Stimulated activated naive CD4-positive, alpha-beta T cell (primary cell): Measurements from ENCODE around the gene C16orf74.

Experiments
- DNase-seq, 6 experiments: peaks; one replicate each; lab custom pipeline; 2025; lab: John Stamatoyannopoulos, UW

C16orf74 gene

DNA sequence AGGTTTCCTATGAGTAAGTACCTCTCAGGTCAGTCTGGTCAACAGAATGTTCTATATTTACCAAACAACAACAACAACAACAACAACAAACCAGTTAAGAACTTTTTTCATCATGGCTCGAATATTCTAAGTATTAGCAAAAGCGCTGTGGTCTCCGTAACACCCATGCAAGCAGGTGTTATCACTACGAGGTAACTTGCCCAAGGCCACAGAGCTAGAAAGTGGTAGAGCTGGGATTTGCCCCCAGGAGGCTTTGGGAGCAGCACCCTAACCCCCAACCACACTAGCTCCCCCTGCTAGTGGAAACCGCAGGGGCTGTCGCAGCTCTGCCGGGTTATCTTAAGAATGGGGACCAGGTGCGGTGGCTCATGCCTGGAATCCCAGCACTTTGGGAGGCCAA, 23.9 kb upstream of the C16orf74 start:
- DNase-seq = no peak

- no peak for DNase-seq
These were observed 23.2 kb upstream of the C16orf74 start for GRCh38 chr16:85774136-85774535.

DNA sequence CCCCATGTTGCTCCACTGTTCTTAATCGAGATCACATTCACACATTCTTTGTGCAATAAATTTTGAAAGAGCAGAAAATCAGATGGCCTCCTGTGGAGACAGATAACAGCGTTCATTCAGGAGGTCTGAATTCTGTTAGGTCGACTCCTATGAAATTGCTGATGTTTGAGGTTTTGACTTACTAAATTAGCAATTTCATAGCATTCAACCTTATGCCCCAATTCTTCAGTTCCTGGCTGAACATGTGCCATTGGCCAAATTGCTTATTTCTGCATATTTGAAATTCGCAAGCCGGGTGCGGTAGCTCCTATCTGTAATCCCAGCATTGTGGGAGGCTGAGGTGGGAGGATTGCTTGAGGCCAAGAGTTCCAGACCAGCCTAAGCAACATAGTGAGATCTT, 22.1 kb upstream of the C16orf74 start:
- no peak for DNase-seq

DNA sequence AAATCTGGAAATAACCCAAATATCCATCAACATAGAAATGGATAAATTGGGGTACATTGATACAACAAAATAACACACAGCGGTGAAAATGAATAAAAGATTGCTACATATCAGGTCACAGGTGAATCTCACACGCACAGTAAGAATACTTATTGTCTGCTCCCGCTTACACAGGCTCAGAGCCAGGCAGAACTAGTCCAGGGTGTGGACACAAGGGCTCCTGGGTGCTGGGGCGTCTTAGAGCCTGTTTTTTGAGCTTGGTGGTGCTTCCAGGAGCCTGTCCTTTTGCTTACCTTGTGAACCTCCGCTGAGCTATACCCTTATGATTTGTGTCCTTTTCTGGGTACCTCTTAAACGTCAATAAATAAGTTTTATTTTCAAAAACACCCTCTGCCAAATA, 19.8 kb upstream of the C16orf74 start:
- DNase-seq = no peak

DNA sequence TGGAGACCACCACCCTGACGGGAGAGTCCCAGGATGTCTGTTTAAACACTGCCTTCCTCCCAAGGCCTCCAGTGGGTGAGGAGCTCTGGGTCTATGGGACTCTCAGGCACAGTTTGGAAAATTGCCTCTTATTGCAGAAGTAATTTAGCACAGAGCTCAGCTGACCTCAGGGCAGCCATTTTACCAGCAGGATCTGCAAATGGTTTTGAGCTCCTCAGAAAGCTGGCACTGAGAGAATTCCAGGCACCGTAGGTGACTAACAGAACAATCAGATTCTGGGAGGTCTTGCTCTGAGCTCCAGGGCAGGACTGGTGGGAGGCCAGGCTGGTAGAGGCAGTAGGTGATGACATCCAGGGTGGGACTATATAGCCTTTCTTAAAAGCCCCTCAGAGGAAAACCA, 17.3 kb upstream of the C16orf74 start:
- DNase-seq = no peak

GRCh38 chr16:85767531-85767930, 16.6 kb upstream of the C16orf74 start:
- no peak for DNase-seq

- no peak for DNase-seq
These were observed 14.9 kb upstream of the C16orf74 start for GRCh38 chr16:85765767-85766166.

GRCh38 chr16:85765211-85765610, 14.3 kb upstream of the C16orf74 start:
- no peak for DNase-seq

GRCh38 chr16:85763616-85764015, 12.7 kb upstream of the C16orf74 start:
- no peak for DNase-seq

- no peak for DNase-seq
These were observed 12.1 kb upstream of the C16orf74 start for GRCh38 chr16:85762970-85763369.

- DNase-seq = no peak
These were observed 11.0 kb upstream of the C16orf74 start for GRCh38 chr16:85761861-85762260.

GRCh38 chr16:85759631-85760419, 8.9 kb upstream of the C16orf74 start:
- peak in 1 of 6 experiments; percentile 2 for DNase-seq

- no peak for DNase-seq
These were observed 8.2 kb upstream of the C16orf74 start for GRCh38 chr16:85759136-85759535.

DNA sequence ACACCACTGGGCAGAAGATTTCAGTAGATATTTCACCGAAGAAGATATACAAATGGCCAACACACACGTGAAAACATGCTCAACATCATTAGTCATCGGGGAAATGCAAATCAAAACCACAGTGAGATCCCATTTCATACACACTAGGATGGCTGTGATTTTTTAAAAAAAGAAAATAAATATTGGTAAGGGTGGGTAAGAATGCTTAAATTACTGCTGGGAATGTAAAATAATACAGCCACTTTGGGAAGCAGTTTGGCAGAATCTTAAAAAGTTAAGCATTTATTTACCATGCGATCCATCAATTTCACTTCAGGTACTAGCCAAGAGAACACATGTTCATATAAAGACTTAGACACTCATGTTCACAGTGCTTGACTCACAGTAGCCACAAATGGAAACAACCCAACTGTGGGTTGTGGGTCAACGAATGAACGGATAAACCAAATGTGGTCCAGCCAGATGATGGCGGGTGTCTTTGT, 6.5 kb upstream of the C16orf74 start:
- DNase-seq = no peak

- no peak for DNase-seq
These were observed 5.3 kb upstream of the C16orf74 start for GRCh38 chr16:85755929-85756768.

DNA sequence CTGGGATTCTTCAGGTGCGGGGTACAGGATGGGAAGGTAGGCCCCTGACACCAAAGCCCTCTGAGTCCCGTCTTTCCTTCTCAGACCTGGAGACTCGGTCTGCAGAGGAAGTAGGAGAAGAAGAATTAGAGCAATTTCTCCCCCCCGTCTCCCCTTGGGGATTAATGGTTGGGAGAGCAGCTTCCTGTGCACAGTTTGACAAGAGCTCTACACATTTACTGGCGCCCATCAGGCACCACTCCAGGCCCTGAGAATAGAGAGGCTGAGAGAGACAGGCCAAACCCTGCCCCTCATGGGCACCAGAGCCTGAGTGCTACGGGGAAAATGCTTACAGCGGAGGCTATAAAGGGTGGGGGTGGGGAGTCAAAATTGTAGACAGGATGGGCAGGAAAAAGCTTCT, 3.5 kb upstream of the C16orf74 start:
- no peak for DNase-seq

DNA sequence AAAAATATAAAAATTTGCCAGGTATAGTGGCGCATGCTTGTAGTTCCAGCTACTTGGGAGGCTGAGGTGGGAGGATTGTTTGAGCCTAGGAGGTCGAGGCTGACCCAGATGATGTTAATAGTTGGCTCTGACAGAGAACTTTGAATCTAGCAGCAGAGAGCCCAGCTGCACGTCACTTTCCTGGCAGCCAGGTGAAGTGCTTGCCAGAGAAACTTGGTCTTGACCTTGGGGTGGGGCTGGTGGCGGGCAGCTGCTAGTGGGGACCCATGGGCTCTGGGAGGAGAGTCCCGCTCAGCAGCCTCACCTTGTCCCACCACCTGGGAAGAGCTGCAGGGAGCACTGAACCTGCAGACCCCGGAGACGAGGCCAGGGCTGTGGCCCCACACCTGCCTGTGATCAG, 3.1 kb upstream of the C16orf74 start:
- no peak for DNase-seq

DNA sequence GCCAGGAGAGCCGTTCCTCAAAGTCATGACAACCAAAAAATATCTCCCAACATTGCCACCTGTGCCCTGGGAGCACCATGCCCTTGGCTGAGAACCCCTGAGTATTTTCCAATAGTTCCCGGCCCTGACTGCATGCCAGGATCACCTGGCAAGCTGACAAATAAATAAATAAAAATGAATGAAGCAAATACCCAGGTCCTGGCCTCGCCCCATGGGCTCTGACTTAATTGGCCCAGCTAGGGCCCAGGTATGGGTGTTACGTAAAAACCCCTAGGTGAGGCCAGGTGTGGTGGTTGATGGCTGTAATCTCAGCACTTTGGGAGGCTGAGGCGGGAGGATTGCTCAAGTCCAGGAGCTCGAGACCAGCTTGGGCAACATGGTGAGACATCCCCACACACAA, 2.7 kb upstream of the C16orf74 start:
- no peak for DNase-seq

GRCh38 chr16:85752511-85753420, 1.9 kb upstream of the C16orf74 start:
- DNase-seq = no peak

DNA sequence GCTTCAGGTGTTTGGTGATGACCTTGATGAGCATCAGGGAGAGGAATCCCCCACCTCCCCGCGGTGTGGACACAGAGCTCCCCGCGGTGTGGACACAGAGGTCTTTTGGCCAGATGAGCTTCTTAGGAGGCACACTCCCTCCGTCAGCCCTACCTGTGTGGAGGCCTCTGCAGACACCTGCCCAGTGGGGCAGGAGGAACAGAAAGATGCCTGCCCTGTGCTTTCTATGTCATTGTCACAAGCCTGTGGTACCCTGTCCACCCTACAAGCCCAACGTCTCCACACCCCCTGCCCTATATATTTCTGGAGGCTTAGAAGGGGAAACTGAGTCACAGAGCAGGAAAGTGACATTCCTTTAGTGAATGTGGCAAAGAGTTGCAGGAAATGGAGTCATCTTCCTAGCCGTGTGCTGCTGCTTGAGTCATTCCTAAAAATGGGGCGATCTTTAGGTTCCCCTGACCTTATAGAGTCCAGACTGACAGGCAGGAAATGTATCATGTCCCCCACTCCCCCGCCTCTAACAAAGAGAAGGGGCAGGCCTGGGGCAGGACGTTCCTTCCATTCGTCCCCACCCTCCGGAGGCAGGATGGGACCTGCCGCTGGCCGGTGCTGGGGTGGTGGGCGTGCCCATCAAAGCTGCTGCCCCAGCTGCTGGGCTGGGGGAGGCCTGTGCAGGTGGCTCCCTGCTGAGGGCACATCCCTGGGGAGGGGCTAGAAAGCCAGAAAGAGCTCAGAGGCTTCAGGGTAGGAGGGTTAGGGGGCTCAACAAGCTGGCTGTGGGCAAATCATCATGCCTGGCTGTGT, 1.0 kb upstream of the C16orf74 start:
- DNase-seq = no peak

GRCh38 chr16:85750146-85750826, 610 bp downstream of the C16orf74 start:
- DNase-seq = no peak
